GM13976 (cell line): ENCODE measurements around the gene SNX27.
"Not testable (repeated sequence)": the region's sequence is repeated elsewhere in the genome, so short reads cannot be mapped to it uniquely, and the experiment has no call there.

Experiments used
- DNase-seq: peaks from one replicate; pipeline ENCODE4 v3.0.0; 2012; ENCODE audit warnings: low spot score
- in situ Hi-C: fragments of 300-500 bp; cut with MboI; formaldehyde crosslinking; loops from one replicate; pipeline ENCODE4 v1.12.0; 2022; ENCODE audit warnings: low sequenced_read_pairs, mixed read lengths, inconsistent platforms; ENCODE audit not compliant: unreplicated experiment
- TF ChIP-seq, protein P1 (sequence below): IDR thresholded peaks from 2 replicates; pipeline ENCODE4 v1.5.1; 2012; ENCODE audit warnings: borderline replicate concordance, mild to moderate bottlenecking; ENCODE audit not compliant: insufficient read depth; ENCODE audit errors: extremely low read depth, missing control alignments, control extremely low read depth

Gene SNX27

DNA sequence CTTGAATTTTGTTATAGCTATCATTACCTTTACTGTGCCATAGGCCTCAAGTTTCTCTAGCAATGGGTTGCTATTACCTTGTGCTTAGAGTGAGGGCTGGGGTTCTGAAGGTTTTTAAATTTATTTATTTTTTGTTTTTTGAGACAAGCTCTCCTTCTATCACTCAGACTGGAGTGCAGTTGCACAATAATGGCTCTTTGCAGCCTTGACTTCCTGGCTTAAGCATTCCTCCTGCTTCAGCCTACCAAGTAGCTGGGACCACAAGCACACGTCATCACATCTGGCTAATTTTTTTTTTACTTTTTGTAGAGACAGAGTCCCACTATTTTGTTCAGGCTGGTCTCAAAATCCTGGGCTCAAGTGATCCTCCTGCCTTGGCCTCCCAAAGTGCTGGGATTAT lies 41.5 kb downstream of the SNX27 start:
- in situ Hi-C loops = no loop called here
- no peak for DNase-seq
- TF ChIP-seq, protein P1, sequence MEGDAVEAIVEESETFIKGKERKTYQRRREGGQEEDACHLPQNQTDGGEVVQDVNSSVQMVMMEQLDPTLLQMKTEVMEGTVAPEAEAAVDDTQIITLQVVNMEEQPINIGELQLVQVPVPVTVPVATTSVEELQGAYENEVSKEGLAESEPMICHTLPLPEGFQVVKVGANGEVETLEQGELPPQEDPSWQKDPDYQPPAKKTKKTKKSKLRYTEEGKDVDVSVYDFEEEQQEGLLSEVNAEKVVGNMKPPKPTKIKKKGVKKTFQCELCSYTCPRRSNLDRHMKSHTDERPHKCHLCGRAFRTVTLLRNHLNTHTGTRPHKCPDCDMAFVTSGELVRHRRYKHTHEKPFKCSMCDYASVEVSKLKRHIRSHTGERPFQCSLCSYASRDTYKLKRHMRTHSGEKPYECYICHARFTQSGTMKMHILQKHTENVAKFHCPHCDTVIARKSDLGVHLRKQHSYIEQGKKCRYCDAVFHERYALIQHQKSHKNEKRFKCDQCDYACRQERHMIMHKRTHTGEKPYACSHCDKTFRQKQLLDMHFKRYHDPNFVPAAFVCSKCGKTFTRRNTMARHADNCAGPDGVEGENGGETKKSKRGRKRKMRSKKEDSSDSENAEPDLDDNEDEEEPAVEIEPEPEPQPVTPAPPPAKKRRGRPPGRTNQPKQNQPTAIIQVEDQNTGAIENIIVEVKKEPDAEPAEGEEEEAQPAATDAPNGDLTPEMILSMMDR = no peak

DNA sequence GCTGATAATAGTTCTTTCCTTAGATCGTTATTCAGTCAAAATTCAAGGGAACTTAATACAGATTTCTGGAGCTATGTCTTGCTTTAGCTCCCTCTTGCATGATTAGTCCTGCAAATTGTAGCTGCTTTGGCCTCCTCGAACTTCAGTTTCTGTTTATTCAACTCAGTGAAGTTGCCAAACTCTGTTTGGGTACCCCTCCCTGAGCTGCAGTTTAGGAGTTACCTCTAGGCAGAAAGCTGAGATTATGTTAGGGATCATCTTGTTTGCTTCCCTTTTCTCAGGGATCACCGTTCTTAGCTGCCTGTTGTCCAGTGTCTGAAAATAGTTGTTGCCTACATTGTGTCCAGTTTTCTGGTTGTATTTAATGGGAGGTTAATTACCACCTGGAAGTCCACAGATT lies 43.5 kb downstream of the SNX27 start:
- in situ Hi-C loops = no loop called here
- TF ChIP-seq, protein P1 = no peak
- DNase-seq = no peak

DNA sequence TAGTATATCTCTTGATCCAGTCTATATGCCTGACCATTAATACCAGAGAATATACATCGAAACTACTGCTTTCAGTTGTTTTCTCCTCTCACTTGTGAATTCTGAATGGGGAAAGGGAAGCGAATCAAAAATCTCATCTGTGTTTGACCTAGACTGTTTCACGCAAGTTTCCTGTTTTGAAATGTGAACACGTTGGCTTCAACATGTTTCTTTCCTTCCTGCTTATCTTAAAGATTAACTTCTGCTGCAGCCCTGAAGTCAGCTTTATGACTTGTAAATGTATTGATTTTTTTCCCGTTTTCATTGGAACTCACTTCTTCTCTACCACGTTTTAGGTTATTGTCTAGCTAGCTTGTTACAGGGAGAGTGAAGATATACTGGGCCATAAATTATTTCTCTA lies 49.9 kb downstream of the SNX27 start:
- DNase-seq = no peak
- TF ChIP-seq, protein P1 = no peak
- in situ Hi-C loops = no loop called here

DNA sequence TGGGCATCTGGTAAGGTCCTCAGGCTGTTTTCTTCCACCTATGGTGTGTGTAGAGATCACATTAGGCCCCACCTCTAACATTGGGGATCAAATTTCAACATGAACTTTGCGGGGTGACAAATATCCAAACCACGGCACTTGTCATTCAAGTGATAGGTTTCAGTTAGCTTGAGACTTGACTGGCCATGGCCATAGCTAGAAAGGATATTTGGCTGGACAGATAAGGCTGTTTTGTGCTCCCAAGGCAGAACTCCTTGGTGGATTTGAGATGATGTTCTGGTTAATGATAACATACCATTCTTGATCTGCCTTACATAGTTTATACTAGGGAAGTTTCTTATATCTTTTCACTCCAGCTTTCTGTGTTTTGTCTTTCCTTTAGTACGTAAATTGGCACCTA lies 56.2 kb downstream of the SNX27 start:
- in situ Hi-C loops = no loop called here
- TF ChIP-seq, protein P1 = no peak
- no peak for DNase-seq

DNA sequence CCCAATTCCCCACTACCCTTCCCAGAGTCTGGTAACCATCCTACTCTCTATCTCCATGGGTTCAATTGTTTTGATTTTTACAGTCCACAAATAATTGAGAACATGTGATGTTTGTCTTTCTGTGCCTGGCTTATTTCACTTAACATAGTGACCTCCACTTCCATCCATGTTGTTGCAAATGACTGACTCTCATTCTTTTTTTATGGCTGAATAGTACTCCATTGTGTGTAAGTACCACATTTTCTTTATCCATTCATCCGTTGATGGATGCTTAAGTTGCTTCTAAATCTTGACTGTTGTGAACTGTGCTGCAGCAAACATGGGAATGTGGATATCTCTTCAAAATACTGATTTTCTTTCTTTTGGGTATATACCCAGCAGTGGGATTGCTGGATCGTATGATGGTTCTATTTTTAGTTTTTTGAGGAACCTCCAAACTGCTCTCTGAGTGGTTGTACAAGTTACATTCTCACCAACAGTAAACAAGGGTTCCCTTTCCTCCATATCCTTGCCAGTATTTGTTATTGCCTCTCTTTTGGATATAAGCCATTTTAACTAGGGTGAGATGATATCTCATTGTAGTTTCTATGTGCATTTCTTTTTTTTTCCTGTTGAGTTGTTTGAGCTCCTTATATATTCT lies 58.3 kb downstream of the SNX27 start:
- DNase-seq = not testable (repeated sequence)

DNA sequence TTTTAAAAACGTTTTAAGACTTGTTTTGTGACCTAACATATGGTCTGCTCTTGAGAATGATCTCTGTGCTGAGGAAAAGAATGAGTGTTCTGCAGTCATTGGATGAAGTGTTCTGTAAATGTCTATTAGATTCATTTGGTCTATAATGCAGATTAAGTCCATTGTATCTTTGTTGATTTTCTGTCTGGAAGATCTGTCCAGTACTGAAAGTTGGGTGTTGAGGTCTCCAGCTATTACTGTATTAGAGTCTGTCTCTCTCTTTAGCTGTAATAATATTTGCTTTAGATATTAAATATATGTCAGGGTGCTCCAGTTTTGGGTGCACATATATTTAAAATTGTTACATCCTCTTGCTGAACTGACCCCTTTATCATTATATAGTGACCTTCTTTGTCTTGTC lies 61.6 kb downstream of the SNX27 start:
- DNase-seq = no peak
- TF ChIP-seq, protein P1 = no peak
- in situ Hi-C loops = no loop called here

More for the DNA sequence above, 58.3 kb downstream of the SNX27 start:
- in situ Hi-C loops = not testable (repeated sequence)

DNA sequence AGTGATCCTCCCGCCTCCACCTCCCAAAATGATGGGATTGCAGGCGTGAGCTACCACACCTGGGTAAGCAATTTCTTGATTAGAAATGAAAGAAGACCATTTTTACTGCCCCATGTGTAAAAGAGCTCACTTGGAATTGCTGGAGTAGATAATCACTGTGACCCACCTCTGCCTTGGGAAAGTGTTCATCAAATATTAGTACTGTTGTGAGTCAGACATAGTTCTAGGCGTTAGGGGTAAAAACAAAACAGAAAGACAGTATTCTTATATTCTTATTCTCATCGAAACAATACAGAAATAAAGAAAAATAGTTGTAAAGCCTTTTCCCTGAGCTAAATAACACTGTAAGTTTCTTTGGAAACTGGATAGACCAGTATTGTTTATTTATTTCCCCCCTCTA lies 68.5 kb downstream of the SNX27 start:
- in situ Hi-C loops = no loop called here
- no peak for DNase-seq
- TF ChIP-seq, protein P1 = no peak
